Measurements from ENCODE around the gene TPST2. TPM values are rescaled to one million over a fixed set of nuclear protein-coding genes. Genes with fewer than 3 reads are reported as not detected.
"Not testable (repeated sequence)": the region's sequence is repeated elsewhere in the genome, so short reads cannot be mapped to it uniquely, and the experiment has no call there.

Gene TPST2
- total RNA-seq, 1 experiment from 2014 or later: 11.8 TPM

GRCh38 chr22:26529345-26529744 lies 60.6 kb downstream of the TPST2 start:
- Histone ChIP-seq H2AFZ (ENCODE audit: low read depth, low read length, poor library complexity, severe bottlenecking) (no peak overlapping the region), H3K4me1 (ENCODE audit: control insufficient read depth in 1 of 2, insufficient read depth in 2 of 2, low read length in 2 of 2) (no peaks in the 10 kb centered on the region), H3K9me3 (ENCODE audit: control insufficient read depth in 1 of 2, insufficient read depth in 1 of 2, low read depth in 1 of 2, low read length in 2 of 2) (no peaks in the 10 kb centered on the region), H3K4me2 (ENCODE audit: low read length) (no peak overlapping the region), H3K9ac (ENCODE audit: low read length) (no peak overlapping the region), H3K27me3 (ENCODE audit: insufficient read depth, low read length) (no peaks in the 10 kb centered on the region), H3K9me2 (ENCODE audit: insufficient read depth) (no peaks in the 10 kb centered on the region), H3K79me2 (ENCODE audit: insufficient read depth, low read length) (no peaks in the 10 kb centered on the region), H3K36me3 (ENCODE audit: control insufficient read depth in 1 of 2, insufficient read depth in 2 of 2, low read length in 2 of 2) (peaks cover 0 to 4% of the 10 kb centered on the region in 2 experiments; a peak in 2 of 4 replicates), H3K27ac (ENCODE audit: low read depth, low read length) (no peak overlapping the region), H4K20me1 (ENCODE audit: insufficient read depth) (no peaks in the 10 kb centered on the region), H3K4me3 (replicated peaks in 1 of 2; ENCODE audit: low read depth in 1 of 2, low read length in 2 of 2) (no peak overlapping the region)
- ChIA-PET POLR2A (no interaction called here), RAD21 (ENCODE audit: low non-redundant PET in 1 of 2, low total read pairs in 2 of 2, uncharacterized antibody in 2 of 2, unreplicated experiment in 2 of 2) (no interaction called here), CTCF (no interaction called here)
- intact Hi-C loops (cut with micrococcal nuclease): no loop called here
- no TSS peak for BruUV-seq (replicated peaks)
- ATAC-seq: no peak
- TF ChIP-seq, protein P1, sequence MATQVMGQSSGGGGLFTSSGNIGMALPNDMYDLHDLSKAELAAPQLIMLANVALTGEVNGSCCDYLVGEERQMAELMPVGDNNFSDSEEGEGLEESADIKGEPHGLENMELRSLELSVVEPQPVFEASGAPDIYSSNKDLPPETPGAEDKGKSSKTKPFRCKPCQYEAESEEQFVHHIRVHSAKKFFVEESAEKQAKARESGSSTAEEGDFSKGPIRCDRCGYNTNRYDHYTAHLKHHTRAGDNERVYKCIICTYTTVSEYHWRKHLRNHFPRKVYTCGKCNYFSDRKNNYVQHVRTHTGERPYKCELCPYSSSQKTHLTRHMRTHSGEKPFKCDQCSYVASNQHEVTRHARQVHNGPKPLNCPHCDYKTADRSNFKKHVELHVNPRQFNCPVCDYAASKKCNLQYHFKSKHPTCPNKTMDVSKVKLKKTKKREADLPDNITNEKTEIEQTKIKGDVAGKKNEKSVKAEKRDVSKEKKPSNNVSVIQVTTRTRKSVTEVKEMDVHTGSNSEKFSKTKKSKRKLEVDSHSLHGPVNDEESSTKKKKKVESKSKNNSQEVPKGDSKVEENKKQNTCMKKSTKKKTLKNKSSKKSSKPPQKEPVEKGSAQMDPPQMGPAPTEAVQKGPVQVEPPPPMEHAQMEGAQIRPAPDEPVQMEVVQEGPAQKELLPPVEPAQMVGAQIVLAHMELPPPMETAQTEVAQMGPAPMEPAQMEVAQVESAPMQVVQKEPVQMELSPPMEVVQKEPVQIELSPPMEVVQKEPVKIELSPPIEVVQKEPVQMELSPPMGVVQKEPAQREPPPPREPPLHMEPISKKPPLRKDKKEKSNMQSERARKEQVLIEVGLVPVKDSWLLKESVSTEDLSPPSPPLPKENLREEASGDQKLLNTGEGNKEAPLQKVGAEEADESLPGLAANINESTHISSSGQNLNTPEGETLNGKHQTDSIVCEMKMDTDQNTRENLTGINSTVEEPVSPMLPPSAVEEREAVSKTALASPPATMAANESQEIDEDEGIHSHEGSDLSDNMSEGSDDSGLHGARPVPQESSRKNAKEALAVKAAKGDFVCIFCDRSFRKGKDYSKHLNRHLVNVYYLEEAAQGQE (IDR thresholded peaks at IDR 0.05; ENCODE audit: low read depth): no peak
- TF ChIP-seq SRF (IDR thresholded peaks at IDR 0.05; ENCODE audit: low read depth) (no peak), MAX (IDR thresholded peaks at IDR 0.05) (no peak), YY1 (IDR thresholded peaks at IDR 0.05; ENCODE audit: extremely low read depth, insufficient replicate concordance, low read depth, low read length) (no peak), FOSL1 (IDR thresholded peaks at IDR 0.05; ENCODE audit: low read depth) (no peak), ELF1 (IDR thresholded peaks at IDR 0.05; ENCODE audit: borderline replicate concordance, low read depth) (no peak)
- DNase-seq (ENCODE audit: low read depth, low spot score): no peak

DNA sequence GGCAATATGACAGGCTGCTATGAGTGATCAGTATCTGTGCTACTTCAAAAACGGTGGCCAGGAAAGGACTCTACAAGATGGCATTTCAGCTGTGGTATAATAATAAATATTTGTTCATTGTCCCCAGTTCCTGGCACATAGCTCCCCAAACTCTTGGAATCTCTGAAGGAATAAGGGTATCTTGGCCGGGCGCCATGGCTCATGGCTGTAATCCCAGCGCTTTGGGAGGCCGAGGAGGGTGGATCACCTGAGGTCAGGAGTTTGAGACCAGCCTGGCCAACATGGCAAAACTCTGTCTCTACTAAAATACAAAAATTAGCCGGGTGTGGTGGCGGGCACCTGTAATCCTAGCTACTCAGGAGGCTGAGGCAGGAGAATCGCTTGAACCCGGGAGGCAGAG lies 61.4 kb downstream of the TPST2 start:
- H3K9ac ChIP-seq (ENCODE audit: low read length); H2AFZ ChIP-seq (ENCODE audit: low read depth, low read length, poor library complexity, severe bottlenecking); H3K4me2 ChIP-seq (ENCODE audit: low read length); CTCF ChIA-PET; BruUV-seq (replicated peaks); RAD21 ChIA-PET (ENCODE audit: low non-redundant PET in 1 of 2, low total read pairs in 2 of 2, uncharacterized antibody in 2 of 2, unreplicated experiment in 2 of 2); H3K27ac ChIP-seq (ENCODE audit: low read depth, low read length); H3K36me3 ChIP-seq (ENCODE audit: control insufficient read depth in 1 of 2, insufficient read depth in 2 of 2, low read length in 2 of 2); H3K27me3 ChIP-seq (ENCODE audit: insufficient read depth, low read length); POLR2A ChIA-PET; H3K4me1 ChIP-seq (ENCODE audit: control insufficient read depth in 1 of 2, insufficient read depth in 2 of 2, low read length in 2 of 2); H3K4me3 ChIP-seq (replicated peaks in 1 of 2; ENCODE audit: low read depth in 1 of 2, low read length in 2 of 2); H3K9me2 ChIP-seq (ENCODE audit: insufficient read depth); H3K79me2 ChIP-seq (ENCODE audit: insufficient read depth, low read length); H3K9me3 ChIP-seq (ENCODE audit: control insufficient read depth in 1 of 2, insufficient read depth in 1 of 2, low read depth in 1 of 2, low read length in 2 of 2); DNase-seq (ENCODE audit: low read depth, low spot score); H4K20me1 ChIP-seq (ENCODE audit: insufficient read depth); ATAC-seq; intact Hi-C loops (cut with micrococcal nuclease): not testable (repeated sequence)

Measured in HCT116 (cell line).